HG03354 (cell line): ENCODE results near the gene ZNF141.
"Not testable (repeated sequence)": the region's sequence is repeated elsewhere in the genome, so short reads cannot be mapped to it uniquely, and the experiment has no call there.

ENCODE experiments used
- ATAC-seq: cut with Tn5 transposase; IDR thresholded peaks from one replicate; pipeline ENCODE4 v1.9.1; 2021; ENCODE audit warnings: mild to moderate bottlenecking; ENCODE audit not compliant: unreplicated experiment, poor library complexity, severe bottlenecking

Gene ZNF141

DNA sequence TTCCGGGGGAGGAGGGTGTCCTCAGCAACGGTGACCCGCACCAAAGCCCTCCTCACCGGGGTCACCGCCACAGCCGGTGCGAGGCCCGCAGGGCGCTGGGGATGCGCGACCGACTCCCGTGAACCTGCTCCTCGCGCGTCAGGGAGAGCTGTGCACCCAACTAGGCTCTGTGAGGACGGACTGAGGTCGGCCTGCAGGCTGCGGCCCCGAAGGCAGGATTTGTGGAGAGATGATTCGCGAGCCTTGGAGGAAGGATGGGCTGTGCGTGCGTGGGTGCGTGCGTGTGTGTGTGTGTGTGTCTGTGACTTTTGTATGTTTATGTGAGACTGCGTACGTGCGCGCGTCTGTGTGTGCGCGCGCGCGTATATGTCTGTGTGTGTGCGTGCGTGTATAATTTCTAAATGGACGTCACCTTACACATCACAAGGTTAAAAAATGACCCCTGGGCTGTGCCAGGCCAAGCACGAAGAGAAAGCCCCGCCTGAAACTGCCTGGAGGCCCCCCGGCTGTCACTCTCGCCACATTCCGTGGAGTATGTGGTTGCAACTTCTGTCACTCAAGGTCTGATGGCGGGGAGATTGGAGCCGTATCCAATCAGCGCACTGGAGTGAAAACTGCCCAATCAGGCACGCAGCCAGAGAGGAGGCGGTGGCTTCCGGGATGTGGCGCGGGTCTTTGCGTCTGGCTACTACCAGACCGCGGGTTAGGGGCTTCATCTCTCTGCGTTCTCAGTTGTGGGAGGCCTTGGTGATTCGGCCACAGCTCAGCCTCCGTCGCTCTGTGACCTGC is at the start of gene ZNF141:
Gene ZNF141, plus strand, starts transcription at position 672 of the 789 bp plus-strand sequence. CDS start 170 bp downstream, outside the sequence.
- peak; percentile 95 for ATAC-seq

DNA sequence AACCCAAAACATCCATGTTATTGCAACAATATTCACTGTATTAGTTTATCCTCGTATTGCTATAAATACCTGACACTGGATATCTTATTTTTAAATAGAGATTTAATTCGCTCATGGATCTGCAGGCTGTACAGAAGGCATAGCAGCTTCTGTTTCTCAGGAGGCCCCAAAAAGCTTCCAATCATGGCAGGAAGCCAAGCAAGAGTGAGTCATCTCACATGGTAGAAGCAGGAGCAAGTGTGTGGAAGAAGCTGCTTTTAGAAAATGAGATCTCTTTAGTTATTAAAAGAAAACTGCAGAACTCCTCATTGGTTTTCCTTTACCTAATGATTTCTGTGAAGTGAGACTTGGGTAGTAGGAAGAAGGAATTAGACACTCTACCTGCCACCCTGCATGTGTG is 48.7 kb upstream of the ZNF141 start:
- no peak for ATAC-seq

DNA sequence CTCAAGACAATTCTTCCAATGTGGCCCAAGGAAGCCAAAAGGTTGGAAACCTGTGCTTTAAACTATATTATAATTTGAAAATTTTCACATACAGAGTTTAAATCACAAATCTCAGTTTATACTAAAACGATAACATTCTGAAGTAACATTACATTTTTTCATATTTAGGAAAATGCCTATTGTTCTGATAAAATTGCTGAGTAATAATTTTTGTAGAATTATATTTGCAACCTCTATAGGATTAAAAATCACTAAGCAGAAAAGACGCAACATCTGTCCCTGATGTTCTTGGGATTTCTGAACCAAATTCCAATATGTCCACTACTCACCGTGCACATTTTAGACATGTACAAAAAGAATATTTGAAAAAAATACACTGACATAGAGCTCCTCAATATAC is 42.9 kb upstream of the ZNF141 start:
- ATAC-seq: no peak

DNA sequence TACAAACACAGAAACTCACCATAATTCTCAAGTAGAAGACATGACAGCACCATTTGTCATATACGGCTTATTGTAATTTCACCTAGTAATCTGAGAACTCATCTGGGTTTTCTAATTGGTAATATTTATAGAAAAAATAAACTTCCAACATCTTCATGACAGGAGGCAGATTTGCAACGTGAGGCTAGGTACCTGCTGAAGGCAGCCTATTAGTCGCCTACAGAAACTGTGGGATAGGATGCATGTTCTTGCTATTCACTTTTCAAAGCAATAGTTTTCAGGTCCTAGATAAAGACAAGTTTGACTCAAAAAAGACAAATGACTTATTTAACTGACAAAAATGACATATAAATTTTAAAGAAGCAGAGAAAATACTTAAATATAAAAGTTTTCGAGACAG is 35.2 kb upstream of the ZNF141 start:
- ATAC-seq: no peak

DNA sequence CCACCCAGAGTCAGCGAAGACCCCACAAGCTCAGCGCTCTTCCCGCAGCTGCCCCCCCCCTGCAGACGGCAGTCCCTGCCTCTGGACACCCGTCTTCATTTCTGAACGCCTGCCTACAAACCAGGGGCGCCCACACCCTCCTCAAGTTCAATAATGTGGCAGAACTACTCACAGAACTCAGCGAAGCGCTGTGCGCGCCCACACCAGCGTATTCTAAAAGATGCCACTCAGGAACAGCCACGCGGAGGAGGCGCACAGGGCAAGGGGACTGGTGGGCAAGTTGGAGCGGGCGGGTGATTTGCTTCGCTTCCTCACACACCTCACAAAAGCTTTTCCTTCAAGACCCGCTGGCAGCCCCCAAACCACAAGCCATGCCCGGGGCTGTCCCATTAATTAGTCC is 33.1 kb upstream of the ZNF141 start:
- not testable (repeated sequence) for ATAC-seq

DNA sequence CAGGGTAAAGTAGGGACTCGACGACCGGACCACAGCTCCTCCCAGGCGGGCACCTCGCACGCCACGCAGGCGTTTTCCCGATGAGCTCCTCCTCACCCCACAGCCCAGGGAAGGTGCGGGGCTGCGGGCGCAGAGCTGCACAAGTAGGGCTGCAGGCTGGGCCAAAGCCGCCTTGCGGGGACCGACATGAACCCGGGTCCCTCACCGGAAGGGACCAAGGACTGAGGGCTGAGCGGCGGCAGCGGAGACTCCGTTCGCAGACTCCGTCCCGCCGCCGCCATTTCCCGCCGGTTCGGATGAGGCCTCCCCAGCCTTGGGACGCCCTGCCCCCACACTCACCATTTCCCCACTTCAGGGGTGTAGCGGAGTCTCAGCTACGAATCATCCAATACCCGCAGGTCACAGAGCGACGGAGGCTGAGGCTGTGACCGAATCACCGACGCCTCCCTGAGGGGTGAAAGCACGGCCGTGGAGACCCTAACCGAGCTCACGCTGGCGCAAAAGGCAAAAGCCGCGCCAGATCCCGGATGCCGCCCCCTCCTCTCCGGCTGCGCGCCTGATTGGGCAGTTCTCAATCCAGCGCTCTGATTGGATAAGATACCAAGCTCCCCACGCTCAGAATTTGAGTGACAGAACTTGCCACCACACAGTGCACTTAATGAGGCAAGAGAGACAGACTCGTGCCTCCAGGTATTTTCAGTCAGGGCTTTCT is 32.5 kb upstream of the ZNF141 start, which contains the start of gene ZNF732:
Gene ZNF732, minus strand, starts transcription at position 506 of the 712 bp plus-strand sequence. Its CDS starts 164 bp downstream, at position 342.
- ATAC-seq: no peak

DNA sequence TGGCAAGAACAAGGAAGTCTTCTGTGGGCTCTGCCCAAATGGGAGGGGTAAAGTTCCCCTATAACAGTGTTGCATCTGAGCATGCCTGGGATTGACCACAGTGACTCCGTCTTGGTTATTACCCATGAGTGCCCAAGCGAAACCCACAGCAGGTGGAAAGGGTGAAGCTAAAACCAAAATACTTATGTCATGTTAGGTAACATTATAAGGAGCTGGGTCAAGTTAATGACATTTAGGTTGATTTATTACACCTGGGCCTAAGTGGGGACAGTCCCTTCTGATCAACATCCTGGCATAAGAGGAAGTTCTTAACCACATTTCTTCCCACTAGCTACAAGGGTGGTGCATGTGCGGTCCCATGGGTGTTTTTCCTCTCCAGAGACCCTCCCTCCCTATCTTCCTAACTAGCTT is 31.1 kb upstream of the ZNF141 start:
- ATAC-seq: peak; percentile 71

DNA sequence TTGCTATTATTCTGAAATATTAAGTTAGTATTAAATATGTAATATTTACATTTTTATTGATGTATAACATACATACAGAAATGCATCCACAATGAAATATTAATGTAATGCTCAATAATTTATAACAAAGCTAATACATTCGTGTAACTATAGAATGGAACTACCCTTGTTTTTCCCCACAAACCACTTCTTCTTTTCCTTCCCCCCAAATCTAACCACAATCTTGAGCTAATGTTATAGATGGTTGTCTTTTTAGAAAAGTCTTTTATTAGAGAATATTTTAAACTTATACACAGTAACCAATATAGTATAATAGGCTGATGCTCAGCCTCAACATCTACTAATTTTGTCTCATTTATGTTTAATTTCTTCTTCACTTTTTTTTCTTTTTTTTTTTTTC is 27.8 kb upstream of the ZNF141 start:
- ATAC-seq: no peak

DNA sequence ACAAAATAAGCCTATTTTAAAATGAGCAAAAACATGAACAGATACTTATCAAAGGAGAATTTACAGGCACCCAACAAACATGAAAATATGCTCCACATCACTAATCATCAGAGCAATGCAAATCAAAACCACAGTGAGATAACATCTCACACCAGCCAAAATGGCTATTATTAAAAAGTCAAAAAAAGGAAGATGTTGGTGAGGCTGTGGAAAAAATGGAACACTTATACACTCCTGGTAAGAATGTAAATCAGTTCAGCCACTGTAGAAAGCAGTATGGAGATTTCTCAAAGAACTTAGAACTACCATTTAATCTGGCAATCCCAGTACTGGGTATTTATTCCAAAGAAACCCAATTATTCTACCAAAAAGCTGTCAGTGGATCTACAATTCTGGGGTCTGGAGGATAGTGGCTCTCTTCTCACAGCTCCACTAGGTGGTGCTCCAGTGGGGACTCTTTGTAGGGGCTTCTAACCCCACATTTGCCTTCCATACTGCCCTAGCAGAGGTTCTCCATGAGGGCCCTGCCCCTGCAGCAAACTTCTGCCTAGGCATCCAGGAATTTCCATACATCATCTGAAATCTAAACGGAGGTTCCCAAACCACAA is 23.2 kb upstream of the ZNF141 start:
- no peak for ATAC-seq

DNA sequence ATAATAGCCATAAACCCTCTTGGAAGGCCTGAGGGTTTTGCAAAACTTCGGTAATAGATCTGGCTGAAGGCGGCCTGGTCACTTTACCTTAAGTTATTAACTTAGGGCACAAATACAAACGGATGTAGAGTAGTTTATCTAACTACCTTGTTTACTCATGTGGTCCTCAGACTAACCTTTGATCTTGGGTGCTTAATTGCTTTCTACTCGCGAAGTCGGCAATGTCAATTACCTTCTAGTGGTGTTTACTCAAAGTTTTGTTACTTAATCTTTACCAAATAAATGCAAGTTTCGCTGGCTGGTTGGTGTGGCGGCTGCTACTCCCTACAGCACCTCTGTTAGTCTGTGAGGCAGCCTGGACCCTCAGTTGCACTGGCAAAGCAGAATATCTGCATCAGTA is 8.9 kb upstream of the ZNF141 start:
- no peak for ATAC-seq

DNA sequence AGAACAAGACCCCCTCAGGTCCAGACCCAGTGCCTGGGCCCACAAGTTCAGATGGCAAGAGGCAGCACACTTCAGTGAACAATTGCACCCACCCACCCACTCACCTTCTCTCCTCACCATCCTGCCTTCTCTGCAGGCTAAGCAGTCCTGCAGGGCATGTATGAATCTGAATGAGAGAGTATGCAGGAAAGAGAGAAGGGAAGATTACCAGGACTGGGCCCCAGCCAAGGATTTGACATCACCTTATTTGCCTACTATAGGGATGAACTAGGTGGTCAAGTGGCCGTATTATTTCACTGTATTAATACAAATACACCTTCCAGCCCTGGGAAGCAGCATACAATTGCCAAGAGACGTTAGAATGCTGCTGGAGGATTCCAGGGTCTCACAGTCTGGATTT is 2.1 kb upstream of the ZNF141 start:
- ATAC-seq: no peak

DNA sequence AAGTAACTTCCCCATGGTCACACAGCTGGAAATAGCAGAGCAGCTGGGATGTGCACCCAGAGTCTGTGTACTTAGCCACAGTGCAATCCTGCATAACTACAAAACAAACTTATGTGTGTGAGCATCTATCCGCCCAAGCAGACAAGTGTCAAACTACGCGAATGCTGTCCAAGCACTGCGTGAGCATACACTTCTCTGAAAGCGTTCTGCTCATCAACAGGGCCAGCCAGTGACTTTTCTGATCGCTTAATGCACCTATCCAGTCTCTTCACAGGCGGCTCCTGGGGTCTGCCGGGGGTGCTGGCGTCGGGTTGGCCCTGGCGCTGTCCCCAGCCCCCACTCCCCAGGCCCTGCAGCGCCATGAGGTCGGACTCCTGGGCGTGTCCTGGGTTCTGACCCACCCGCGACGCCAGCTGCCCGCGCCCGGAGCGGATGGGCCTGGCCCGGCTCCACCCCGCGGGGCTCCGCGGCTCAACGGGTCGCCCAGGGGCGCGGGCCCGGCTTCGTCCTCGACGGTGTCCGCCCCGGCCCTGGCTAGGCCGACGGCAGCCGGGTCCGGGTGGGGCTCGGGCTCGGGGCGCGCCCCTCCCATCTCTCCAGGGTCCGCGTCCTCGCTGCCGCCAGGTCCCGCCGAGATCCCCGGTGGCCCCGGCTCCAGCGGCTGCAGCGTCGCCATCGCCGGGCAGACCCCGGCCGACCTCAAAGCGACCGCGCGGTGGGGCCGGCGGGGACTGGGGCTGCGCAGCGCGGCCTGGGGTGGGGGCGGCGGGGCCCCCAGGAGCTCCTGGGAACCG is 1.3 kb upstream of the ZNF141 start:
- no peak for ATAC-seq

DNA sequence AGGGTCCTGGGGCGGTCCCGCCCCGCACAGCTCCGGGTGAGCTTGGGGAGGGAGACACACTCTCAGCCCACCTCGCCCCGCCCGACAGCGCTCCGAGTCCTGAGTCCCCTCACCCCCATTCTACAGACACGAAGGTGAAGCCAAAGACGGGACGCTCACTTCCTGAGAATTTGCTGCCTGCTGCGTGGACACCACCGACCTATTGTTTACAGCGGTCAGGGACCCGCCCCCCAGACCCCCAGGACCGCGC is 796 bp upstream of the ZNF141 start:
- ATAC-seq: peak; percentile 8

DNA sequence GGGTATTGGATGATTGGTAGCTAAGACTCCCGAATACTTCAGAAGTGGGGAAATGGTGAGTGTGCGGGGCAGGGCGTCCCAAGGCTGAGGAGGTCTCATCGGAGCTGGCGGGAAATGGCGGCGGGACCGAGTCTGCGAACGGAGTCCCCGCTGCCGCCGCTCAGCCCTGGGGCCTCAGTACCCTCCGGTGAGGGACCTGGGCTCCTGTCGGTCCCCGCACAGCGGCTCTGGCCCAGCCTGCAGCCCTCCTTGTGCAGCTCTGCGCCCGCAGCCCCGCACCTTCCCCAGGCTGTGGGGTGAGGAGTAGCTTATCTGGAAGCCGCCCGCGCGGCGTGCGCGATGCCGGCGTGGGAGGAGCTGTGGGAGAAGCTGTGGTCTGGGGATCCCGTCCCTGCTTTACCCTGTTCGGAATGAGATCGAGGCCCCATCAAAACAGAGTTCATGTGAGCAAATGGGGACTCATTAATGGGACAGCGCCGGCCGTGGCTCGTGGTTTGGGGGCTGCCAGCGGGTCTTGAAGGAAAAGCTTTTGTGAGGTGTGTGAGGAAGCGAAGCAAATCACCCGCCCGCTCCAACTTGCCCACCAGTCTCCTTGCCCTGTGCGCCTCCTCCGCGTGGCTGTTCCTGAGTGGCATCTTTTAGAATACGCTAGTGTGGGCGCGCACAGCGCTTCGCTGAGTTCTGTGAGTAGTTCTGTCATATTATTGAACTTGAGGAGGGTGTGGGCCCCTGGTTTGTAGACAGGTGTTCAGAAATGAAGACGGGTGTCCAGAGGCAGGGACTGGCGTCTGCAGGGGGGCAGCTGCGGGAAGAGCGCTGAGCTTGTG is 531 bp downstream of the ZNF141 start:
- ATAC-seq: peak; percentile 40

DNA sequence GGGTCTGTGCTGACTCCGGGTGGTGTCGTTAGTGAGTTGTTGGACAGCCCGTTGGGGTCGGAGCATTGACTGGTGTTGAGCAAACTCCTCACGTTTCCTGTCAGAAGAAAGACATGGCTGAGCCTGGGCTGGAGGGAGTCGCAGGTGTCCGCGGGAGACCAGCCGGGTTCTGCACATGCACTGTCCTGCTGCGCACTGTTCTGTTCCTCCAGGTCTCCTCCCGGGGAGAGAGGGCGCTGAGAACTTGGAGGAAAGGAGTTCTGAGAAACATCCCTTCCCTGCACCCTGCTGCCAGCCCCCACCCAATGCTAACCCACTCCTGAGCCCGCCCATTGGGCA is 1.1 kb downstream of the ZNF141 start:
- no peak for ATAC-seq

DNA sequence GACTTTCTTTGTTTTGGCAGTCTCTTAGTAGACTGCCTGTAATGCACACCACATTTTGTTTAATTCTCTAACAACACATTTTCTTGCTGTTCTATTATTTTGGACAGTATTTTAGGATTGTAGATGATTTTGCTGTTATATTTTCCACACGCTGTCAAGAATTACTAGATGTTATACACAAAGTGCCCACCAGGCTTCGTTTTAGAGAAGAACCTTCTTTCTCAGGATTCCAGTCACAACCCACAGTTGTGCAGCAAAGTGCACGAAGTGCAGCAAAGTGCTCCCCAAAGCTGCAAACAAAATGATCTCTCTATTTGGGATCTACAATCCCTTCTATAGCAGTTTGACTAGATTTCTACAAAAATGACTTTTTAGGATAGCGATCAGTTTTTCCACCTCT is 2.4 kb downstream of the ZNF141 start:
- no peak for ATAC-seq

DNA sequence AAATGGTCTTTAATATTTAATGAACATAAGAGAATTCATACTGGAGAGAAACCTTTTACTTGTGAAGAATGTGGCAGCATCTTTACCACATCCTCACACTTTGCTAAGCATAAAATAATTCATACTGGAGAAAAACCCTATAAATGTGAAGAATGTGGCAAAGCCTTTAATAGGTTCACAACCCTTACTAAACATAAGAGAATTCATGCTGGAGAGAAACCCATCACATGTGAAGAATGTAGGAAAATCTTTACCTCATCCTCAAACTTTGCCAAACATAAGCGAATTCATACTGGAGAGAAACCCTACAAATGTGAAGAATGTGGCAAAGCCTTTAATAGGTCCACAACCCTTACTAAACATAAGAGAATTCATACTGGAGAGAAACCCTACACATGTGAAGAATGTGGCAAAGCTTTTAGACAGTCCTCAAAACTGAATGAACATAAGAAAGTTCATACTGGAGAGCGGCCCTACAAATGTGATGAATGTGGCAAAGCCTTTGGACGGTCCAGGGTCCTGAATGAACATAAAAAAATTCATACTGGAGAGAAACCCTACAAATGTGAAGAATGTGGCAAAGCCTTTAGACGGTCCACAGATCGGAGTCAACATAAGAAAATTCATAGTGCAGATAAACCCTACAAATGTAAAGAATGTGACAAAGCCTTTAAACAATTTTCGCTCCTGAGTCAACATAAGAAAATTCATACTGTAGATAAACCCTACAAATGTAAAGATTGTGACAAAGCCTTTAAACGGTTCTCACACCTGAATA is 35.6 kb downstream of the ZNF141 start:
- ATAC-seq: no peak

DNA sequence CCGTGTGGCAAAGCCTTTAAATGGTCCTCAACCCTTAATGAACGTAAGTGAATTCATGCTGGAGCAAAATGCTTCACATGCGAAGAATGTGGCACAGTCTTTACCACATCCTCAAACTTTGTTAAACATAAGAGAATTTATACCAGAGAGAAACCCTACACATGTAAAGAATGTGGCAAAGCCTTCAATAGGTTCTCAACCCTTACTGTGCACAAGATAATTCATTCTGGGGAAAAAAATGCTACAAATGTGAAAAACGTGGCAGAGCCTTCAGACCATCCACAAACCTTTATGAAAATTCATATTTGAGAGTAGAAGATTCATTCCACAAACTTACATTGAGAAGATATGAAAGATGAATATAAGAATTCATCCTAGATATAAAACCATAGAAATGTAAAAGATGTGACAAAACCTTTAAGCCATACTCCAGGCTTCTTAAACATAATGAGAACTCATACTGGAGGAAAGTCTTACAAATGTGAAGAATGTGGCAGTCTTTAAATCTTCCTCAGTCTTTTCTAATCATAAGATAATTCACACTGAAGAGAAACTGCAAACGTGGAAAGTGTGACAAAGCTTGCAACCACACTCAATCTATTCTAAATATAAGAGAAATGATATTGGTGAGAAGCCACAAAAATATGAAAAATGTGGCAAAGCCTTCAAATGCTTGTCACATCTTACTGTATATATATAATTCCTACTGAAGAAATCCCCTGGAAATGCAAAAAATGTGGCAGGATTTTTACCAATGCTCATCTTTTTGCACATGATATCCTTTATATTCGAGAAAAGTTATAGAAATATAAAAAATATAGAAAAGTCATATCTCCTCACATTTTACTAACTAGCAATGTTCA is 36.9 kb downstream of the ZNF141 start:
- no peak for ATAC-seq
